ENCODE results near the gene GOLT1A.

Gene GOLT1A

GRCh38 chr1:204213668-204214662, at the start of gene GOLT1A:
TSS of gene GOLT1A (minus strand) at chr1:204213988. CDS start at chr1:204213906, 82 bp downstream.
- peak; percentile 68 for DNase-seq

GRCh38 chr1:204263254-204263910, 49.6 kb upstream of the GOLT1A start:
- DNase-seq = no peak

GRCh38 chr1:204262506-204263253, 48.9 kb upstream of the GOLT1A start:
- no peak for DNase-seq

GRCh38 chr1:204261746-204262505, 48.1 kb upstream of the GOLT1A start:
- DNase-seq = no peak

- DNase-seq = no peak
These were observed 47.5 kb upstream of the GOLT1A start for GRCh38 chr1:204261266-204261665.

DNA sequence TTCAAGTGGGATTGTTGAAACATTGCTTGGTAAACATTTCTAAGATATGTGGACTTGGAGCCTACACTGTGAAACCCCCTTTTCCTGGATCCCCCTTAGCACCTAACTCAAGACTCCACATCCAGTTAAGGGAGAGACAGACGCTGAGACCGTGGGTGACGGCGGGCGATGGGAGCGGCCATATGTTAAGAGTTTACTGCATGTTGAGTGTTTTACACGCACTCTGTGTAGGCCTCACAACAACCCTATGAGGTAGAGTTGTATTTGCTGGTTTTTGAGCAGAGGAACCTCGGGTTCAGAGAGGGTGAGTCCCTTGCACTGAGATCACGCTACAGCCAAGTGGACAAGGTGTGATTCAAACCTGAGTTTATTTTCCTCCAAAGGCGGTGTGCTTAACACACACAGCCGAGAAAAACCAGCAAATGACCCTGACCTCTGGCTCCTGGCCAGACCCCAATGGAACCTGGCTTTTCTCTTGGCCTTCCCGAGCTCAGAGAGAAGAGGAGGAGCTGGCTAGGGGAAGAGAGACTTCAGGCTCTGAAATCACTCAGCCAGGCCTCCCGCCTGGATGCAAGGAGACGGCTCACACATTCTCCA, 46.9 kb upstream of the GOLT1A start:
- no peak for DNase-seq

GRCh38 chr1:204259782-204260181, 46.0 kb upstream of the GOLT1A start:
- DNase-seq = no peak

DNA sequence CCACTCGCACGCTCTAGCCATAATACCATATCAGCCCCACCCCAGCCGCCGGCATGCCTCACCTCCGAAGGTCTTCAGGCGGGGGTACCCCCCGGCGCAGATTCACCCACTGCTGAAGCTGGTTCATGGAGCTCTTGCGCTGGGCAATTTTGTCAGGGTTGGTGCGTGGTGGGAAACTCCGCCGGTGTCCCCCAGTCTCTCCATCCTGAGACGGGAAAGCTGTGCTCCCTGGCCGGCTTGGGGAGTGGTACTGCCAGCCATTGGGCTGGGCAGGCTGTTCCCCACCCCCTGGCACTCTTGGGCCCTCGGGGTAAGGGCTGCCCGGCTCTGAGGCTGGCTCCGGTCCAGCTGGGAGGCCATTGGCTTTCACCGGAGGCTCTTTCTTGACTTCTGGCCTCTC, 45.4 kb upstream of the GOLT1A start:
- no peak for DNase-seq

DNA sequence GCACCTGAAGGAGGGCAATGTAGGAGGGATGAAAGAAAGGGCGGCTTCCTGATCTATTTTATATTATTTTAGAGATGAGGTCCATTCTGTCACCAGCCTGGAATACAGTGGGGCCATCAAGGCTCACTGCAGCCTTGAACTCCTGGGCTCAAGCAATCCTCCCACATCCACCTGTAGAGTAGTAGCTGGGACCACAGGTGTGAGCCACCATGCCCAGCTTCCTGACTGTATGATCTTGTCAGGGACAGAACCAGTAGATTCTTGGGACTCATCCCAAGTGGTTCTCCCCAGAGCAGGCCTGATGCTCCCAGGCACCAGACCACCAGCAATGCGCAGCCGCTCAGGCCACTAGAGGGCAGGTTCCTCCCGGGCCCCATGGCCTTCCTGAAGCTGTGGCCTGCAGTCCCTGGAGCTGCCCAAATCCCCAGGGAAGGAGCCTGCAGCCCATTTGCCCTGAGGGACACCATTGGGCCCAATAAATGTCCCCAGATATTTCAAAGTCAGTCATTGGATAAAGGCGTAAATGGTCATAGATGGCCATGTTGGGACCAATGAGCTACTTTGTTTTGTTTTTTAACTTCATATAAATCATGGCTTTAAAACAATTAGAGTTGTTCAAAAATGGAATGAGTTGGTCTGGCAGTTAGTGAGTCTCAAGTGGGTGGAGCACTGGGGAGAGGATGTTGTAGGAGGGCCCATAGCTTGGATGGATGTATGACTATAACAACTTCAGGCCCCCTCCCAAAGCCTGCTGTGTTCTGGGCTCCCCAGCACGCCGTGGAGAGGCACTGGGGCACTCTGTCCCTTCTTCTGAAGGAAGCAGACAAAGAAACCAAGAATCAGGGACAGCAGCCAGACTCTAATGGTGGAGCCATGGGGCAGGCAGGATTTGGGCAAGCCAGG, 44.7 kb upstream of the GOLT1A start:
- DNase-seq = peak; percentile 53

DNA sequence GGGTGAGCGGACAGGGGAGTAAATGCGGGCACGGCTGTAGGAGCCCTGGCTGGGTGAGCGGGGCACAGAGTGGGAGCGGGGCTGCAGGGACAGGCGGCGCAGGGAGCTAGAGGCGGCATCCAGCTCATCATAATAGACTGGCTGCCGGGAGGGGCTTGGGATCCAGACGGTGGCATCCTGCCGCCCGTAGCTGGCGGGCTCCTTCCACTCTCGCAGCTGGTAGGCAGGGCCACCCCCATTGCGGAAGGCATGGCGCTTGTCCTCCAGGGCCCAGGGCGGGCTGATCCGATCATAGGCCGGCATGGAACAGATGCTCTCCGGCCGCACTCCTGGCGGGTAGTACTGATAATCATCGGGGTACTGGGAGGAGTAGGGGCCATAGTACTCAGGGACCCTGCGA, 43.7 kb upstream of the GOLT1A start:
- no peak for DNase-seq

DNA sequence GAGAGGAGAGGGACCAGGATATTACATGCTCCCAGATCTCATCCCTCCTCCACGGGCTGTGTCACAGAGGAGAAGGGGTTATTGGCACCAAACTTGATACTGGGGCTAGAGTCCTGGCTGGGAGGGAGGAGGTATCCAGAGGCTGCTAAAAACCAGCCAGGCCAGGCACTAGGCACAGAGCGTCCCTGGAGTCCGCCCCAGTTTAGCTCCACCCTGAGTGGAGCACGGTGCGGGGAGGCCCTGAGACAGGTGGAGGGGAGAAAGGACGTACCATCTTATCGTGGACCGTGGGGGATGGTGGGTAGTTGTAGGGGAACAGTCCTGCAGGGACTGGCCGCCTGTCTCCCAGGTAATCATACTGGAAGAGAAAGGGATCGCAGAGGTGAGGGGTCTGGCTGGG, 42.7 kb upstream of the GOLT1A start:
- DNase-seq = no peak

DNA sequence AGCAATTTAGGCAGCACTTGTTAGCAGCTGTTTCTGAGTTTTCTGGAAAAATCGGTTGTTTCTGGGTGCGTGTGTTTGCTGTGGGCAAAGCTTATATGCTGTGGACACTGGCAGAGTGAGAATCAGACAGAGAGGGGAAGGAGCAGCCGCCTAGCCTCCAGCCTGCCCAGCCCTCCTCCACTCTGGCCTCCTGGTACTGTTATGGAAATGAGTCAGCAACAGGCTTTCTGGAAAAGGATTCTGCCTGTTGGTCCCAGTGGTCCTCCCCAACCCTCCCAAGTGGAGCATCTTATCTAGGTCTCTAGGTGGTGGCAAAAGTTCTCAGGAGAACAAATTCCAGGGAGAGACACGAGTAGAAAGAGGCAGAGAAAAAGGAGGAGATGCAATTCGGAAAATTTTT, 42.2 kb upstream of the GOLT1A start:
- DNase-seq = no peak

DNA sequence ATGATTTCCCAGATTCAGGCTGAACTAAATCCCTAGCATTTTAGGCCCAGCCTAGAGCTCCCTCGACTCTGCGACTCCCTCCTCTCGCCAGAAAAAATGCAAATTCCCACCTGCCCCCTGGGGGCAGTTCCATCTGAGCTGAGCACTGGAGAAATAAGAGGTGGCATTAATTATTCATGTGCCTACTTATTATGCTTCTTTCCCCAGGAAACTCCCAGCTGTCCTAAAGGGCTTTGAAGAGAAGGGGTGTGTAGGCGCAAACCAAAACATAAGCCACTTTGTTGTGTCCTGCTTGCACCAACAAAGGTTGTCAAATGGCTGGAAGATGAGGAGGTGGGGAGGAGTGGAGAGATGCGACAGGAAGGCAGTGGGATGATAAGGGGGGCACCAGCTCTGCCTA, 41.4 kb upstream of the GOLT1A start:
- DNase-seq = no peak

DNA sequence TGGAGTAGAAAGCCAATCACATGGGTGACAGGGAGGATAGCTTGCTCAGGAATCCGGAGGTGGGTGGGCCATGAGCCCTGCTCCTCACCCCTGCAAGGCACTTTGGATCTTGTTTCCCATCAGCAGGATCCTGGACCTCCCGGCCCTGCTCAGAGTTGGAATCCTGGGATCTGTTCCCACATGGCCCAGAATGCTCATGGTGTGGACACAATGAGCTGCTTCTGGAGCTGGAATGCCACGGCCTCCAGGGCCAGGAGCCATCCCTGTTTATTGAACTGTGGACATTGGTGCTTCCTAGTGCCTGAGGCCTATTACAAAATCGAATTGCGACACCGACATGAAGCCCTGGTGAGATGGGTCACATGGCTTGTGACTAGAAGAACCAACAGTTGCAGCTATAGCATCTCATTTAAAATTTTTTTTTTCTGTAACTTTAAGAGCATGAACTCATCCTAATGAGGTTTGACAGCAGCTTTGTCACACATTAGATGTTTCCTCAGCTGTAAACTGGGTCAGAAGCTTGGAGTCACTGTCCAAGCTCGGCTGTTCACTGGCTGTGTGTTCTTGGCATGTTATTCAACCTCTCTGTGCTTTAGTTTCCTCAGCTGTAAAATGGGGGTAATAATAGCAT, 40.4 kb upstream of the GOLT1A start:
- DNase-seq = no peak

- no peak for DNase-seq
These were observed 38.3 kb upstream of the GOLT1A start for GRCh38 chr1:204251926-204252689.

DNA sequence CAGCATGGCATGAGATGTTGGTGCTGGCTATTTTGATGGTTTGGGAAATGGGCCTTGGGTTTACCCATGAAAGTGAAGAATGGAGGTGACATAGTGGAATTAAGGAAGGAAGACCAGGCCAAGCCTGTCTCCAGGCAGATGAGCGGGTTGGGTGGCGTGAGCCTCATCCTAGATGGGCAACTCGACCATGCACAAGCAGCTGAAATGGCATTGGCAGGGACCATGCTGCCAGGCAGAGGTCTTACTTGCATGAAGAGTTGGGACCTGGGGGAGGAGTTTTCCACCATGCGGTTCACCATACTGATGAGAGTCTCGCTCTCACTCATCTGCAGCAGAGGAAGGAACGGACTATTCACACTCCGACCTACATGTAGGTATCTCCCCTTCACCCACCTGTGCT, 37.5 kb upstream of the GOLT1A start:
- no peak for DNase-seq

- DNase-seq = no peak
These were observed 36.7 kb upstream of the GOLT1A start for GRCh38 chr1:204250428-204251030.

DNA sequence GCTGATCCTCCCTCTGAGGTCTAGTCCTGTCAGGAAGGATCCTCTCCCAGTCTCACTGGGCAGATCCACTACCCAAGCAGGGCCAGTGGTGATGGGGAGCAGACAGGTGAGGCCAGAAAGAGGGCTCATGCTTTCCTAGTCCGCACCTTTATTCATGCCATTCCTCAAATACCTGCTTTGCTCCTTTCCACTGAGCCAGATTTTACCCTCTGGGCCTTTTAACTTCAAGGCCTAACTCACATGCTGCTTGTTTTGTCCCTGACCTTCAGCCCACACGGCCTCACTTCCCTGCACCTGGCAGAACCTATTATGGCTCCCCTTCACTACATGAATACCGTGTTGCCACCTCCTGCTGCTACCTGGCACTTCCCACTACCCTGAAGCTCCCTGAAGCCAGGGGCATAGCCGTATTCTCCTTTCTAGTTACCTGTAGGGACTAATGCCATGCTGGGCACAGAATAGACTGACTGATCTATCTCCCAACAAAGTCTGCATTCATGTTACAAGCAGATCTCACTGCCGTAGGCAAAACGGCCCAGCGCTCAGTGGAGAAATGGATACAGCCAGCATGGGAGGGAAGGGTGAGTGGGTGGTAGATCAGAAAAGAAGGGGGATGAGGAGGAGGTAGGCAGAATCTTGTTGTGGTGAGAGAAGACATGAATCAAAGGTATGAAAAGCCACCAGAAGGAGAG, 36.1 kb upstream of the GOLT1A start:
- DNase-seq = no peak

DNA sequence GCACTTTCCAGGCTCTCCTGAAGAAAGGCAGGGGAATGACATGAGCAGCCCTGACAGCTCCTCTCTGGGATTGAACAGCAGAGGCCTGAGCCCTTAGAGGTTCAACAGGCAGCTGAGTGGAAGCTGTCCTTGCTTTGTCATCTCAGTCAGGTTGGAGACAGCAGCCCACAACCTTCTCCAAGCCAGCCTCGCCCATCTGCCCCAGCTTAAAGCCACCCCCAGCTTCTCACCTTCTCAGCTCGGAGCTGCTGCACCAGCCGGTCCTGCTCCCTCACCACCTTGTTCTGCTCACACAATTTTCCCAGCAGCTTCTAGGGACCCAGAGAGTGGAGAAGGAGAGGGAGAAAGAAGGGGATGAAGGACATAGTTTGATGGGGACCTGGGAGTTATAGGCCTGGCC, 35.2 kb upstream of the GOLT1A start:
- no peak for DNase-seq
